ENCODE measurements around the gene S100A13.

S100A13 gene

GRCh38 chr1:153612111-153612754 lies 15.1 kb downstream of the S100A13 start:
- TF ChIP-seq PATZ1 (CRISPR knock-in tag; IDR thresholded peaks at IDR 0.05; ENCODE audit: borderline replicate concordance), result no peak
- no peak for TF ChIP-seq PPARA (CRISPR knock-in tag; IDR thresholded peaks at IDR 0.05; ENCODE audit: borderline replicate concordance)
- TF ChIP-seq GLIS3 (CRISPR knock-in tag; IDR thresholded peaks at IDR 0.05), result no peak
- TF ChIP-seq OSR1 (CRISPR knock-in tag; IDR thresholded peaks at IDR 0.05), result no peak
- TF ChIP-seq CSDC2 (CRISPR knock-in tag; IDR thresholded peaks at IDR 0.05), result no peak
- no peak for TF ChIP-seq SNAI2 (CRISPR knock-in tag; IDR thresholded peaks at IDR 0.05)
- no peak for TF ChIP-seq ZNF565 (CRISPR knock-in tag; conservative IDR thresholded peaks at IDR 0.05; ENCODE audit: low read depth)
- no peak for TF ChIP-seq ZNF70 (CRISPR knock-in tag; IDR thresholded peaks at IDR 0.05)
- TF ChIP-seq BACH2 (CRISPR knock-in tag; IDR thresholded peaks at IDR 0.05; ENCODE audit: borderline replicate concordance), result no peak
- TF ChIP-seq ISL1 (CRISPR knock-in tag; IDR thresholded peaks at IDR 0.05), result no peak
- TF ChIP-seq CREB5 (CRISPR knock-in tag; IDR thresholded peaks at IDR 0.05; ENCODE audit: low read depth), result no peak
- ATAC-seq, result no peak

GRCh38 chr1:153611356-153611755 lies 15.9 kb downstream of the S100A13 start:
- no peak for ATAC-seq
- TF ChIP-seq CSRNP3 (CRISPR knock-in tag; IDR thresholded peaks at IDR 0.05) (no peak), ZFP30 (CRISPR knock-in tag; IDR thresholded peaks at IDR 0.05) (no peak), CSDC2 (CRISPR knock-in tag; IDR thresholded peaks at IDR 0.05) (no peak), ZNF565 (CRISPR knock-in tag; conservative IDR thresholded peaks at IDR 0.05; ENCODE audit: low read depth) (no peak), SNAI2 (CRISPR knock-in tag; IDR thresholded peaks at IDR 0.05) (no peak), POU6F1 (CRISPR knock-in tag; IDR thresholded peaks at IDR 0.05; ENCODE audit: borderline replicate concordance, low read depth) (no peak), RARB (CRISPR knock-in tag; IDR thresholded peaks at IDR 0.05) (no peak), ESRRG (CRISPR knock-in tag; IDR thresholded peaks at IDR 0.05) (no peak), BACH2 (CRISPR knock-in tag; IDR thresholded peaks at IDR 0.05; ENCODE audit: borderline replicate concordance) (no peak), CREB5 (CRISPR knock-in tag; IDR thresholded peaks at IDR 0.05; ENCODE audit: low read depth) (no peak), TCF4 (CRISPR knock-in tag; IDR thresholded peaks at IDR 0.05; ENCODE audit: borderline replicate concordance) (no peak), ZFP3 (CRISPR knock-in tag; IDR thresholded peaks at IDR 0.05) (no peak), OSR1 (CRISPR knock-in tag; IDR thresholded peaks at IDR 0.05) (no peak)

- ATAC-seq, result no peak
- TF ChIP-seq CSRNP3 (CRISPR knock-in tag; IDR thresholded peaks at IDR 0.05) (no peak), ZNF565 (CRISPR knock-in tag; conservative IDR thresholded peaks at IDR 0.05; ENCODE audit: low read depth) (no peak), ZFP30 (CRISPR knock-in tag; IDR thresholded peaks at IDR 0.05) (no peak), ZC3H10 (CRISPR knock-in tag; IDR thresholded peaks at IDR 0.05) (no peak), SNAI2 (CRISPR knock-in tag; IDR thresholded peaks at IDR 0.05) (no peak), ZNF8 (CRISPR knock-in tag; IDR thresholded peaks at IDR 0.05) (no peak), CREB5 (CRISPR knock-in tag; IDR thresholded peaks at IDR 0.05; ENCODE audit: low read depth) (no peak), OSR1 (CRISPR knock-in tag; IDR thresholded peaks at IDR 0.05) (no peak), TSHZ2 (CRISPR knock-in tag; IDR thresholded peaks at IDR 0.05) (no peak), ISL1 (CRISPR knock-in tag; IDR thresholded peaks at IDR 0.05) (no peak)
Measured at GRCh38 chr1:153610811-153611301, 16.4 kb downstream of the S100A13 start.
